Esophagus muscularis mucosa (tissue), 3 donors: ENCODE results near the gene ZEB2.

Experiments used
- CTCF ChIP-seq, 3 experiments: fragments of 200-600 bp in 2 of 3; fragments of 450-650 bp in 1 of 3; sonication (generic) in 2 of 3; IDR thresholded peaks; one replicate each; pipeline ENCODE4 v1.5.1; 2017 to 2019; ENCODE audit warnings: antibody characterized with exemption in 3 of 3, mild to moderate bottlenecking in 2 of 3, moderate library complexity in 1 of 3
- POLR2A ChIP-seq: fragments of 450-650 bp; IDR thresholded peaks from one replicate; pipeline ENCODE4 v1.6.1; 2017; ENCODE audit warnings: antibody characterized with exemption, moderate library complexity, mild to moderate bottlenecking, low read depth

- TF ChIP-seq CTCF (IDR thresholded peaks at IDR 0.05) (no peak), POLR2A (no peak)
These were observed 42.0 kb downstream of the ZEB2 start for GRCh38 chr2:144477957-144478311.
